GM19463 (cell line): Measurements from ENCODE around the gene ABCB9.
"Not testable (repeated sequence)": the region's sequence is repeated elsewhere in the genome, so short reads cannot be mapped to it uniquely, and the experiment has no call there.

ENCODE experiments used
- ATAC-seq: cut with Tn5 transposase; IDR thresholded peaks from one replicate; pipeline ENCODE4 v1.9.1; 2021; ENCODE audit warnings: mild to moderate bottlenecking, moderate library complexity; ENCODE audit not compliant: unreplicated experiment

The ABCB9 gene

DNA sequence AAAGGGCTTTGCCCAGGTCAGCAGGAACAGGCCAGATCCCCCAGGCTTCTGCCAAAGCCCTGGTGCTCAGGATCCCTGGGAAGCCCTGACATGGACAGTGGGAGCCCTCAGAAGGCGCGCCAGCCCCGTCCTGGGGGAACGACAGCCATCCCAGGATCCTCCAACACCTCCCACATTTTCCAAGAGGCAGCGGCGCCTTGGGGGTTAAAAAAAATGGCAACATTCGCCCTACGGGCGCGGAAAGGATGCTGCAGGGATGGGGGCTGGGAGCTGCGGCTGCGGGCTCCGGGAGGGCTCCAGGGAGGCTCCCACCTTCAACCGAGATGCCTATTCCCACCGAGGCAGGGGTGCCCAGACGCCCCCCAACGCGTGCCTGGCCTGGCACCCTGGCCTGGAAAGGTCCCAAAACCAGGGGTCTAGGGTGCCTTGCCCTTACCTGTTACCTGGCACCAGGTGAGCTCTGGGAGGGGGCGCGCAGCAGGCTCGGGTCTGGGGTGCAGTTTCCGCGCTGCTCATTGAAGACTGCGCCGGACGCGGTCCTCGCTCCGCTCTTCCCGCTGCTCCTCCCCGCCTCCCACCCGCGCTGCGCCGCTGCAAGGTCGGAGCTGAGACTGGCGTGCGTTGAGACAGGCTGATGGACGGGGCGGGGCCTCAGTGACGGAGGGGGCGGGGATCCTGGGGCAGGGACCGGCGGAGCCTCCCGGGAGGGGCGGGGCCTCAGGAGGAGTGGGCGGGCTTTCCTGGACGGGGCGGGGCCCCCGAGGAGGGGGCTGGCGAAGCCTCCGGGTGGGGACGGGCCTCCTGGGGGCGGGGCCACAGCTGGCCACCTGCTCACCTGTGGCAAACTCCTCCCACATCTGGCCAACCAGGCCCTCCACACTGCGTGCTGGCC, at the start of gene ABCB9:
Gene ABCB9, minus strand, starts transcription at position 613 of the 892 bp plus-strand sequence. CDS start 6,228 bp downstream, outside the sequence.
- ATAC-seq: peak; percentile 76

DNA sequence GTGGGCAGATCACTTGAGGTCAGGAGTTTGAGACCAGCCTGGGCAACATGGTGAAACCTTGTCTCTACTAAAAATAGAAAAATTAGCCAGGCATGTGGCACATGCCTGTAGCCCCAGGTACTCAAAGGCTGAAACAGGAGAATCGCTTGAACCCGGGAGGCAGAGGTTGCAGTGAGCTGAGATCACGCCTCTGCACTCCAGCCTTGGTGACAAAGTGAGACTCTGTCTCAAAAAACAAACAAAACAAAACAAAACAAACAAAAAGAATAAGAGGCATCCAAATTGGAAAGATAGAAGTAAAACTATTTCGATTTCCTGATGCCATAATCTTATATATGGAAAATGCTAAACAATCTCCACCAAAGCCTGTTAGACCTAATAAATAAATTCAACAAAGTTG, 48.2 kb upstream of the ABCB9 start:
- not testable (repeated sequence) for ATAC-seq

- ATAC-seq: no peak
These were observed 47.2 kb upstream of the ABCB9 start for GRCh38 chr12:123013185-123014095.

DNA sequence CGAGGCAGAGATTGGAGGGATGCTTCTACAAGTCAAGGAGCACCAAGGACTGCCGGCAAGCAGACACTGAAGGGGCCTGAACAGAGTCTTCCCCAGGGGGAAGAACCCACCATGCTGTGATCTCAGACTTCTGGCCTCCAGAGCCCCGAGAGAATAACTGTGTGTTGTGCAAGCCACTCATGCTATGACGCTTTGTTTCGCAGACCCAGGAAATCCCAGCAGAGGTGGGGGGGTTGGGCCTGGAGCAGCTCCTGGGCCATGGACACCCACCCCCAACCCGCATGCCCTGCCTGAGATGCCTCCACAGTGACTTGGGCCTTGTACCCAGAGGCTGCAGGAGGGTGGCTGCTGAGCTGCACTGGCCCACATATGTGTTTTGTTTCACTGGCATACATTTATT, 45.4 kb upstream of the ABCB9 start:
- no peak for ATAC-seq

DNA sequence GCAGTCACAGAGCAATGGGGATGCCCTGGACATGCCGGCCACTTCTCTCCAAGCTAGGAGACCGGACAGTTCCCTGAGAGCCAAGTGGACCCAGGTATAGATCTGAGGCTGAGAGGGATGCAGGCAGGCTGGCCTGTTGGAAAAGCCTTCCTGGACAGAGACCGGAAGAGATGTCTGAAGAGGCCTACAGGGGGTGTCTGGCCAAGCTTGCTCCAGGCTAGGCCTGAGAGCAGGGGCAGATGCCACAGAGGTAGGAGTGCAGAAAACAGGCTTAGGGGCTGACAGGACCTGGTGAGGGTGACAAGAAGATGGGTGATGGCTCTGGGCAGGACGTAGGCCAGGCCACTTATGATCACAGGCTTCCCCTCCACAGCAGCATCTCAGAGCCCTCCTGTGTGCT, 44.4 kb upstream of the ABCB9 start:
- ATAC-seq: no peak

DNA sequence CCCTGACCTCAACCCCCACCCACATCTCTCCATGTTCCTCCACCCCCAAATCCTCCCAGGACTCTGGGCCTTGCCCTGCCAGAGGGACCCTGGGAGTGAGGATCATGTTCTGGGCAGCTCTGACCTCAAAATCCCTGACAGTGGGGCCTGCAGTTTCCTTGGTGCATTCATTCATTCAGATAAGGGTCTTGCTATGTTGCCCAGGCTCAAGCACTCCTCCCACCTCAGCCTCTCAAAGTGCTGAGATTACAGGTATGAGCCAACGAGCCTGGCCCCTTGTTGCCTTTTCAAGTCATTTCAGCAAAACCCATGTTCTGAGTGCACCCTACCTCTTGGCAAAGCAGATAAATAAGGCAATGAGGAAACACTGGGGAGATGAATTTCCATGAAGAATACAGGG, 43.8 kb upstream of the ABCB9 start:
- ATAC-seq: no peak

- no peak for ATAC-seq
These were observed 40.7 kb upstream of the ABCB9 start for GRCh38 chr12:123006977-123007376.

DNA sequence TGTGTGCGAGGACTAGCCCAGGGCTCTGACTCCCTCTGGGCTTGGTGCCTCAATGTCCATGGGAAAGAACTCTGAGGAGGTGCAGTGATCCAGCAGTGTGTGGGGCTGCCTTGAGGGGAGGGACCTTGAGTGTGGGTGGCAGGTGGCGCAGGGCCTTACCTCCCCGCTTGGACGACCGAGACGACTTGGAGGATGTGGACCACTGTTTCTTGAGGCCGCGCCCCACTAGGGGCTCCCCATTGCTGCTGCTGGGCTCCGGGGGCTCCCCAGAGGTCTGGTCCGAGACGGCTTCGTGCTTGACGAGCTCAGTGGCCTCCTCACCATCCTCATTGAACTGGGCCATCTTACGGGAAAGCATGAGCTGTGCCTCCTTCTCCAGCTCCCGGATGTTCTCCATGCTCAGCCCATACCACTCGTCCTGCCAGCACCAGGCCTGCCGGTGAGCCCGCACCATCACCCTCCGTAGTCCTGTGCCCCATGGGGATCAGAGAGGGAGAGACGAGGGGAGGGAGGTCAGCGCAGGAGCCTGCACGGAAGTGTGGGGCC, 38.9 kb upstream of the ABCB9 start:
- no peak for ATAC-seq

DNA sequence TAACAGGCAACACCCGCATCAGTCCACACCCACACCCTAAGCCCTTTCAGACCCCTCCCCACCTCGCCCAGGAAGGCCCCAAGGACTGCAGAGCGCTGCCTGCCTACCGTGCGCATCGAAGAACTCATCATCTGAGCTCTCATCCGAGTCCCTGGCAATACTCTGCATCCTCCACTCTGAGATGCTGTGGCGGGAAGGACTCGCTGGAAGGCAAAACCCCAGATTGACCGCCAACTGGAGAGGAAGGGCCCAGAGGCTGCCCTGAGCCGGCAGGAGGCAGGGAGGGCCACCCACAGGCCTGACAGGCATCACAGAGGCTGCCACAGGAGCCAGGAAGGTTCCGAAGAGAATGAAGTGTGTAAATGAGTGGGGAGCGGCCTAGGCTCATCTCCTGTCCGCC, 38.0 kb upstream of the ABCB9 start:
- ATAC-seq: no peak

DNA sequence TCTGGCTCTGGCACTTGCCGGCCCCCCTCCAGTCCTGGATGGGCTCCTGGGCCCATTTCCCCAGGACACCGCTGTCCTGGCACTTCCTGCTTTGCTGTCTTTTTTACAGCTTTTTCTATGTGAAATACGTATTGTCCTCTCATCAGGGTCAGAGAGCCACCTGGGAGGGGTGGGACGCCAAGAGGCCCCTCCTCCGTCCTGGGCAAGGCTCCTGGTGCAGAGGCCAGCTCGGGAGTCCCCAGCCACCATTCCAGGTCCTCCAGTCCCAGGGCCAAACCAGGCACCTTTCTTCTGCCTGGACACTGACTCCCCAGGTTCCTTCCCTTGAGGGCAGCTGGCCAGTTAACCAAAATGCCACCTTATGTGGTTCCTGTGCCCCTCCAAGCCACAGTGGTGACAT, 37.0 kb upstream of the ABCB9 start:
- no peak for ATAC-seq

DNA sequence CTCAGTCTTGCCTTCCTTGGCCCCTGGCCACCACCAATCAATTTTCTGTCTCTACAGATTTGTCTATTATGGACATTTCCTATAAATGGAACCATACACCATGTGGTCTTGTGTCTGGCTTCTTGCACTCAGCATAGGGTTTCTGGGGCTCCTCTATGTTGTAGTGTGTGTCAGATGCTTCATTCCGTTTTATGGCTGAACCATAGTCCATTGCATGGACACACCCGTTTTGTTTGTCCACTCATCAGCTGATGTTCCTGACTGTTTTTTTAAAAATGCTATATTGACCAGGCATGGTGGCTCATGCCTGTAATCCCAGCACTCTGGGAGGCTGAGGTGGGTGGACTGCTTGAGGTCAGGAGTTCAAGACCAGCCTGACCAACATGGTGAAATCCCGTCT, 35.2 kb upstream of the ABCB9 start:
- ATAC-seq: no peak

GRCh38 chr12:123000578-123000977, 34.3 kb upstream of the ABCB9 start:
- ATAC-seq: no peak

GRCh38 chr12:122999986-123000420, 33.7 kb upstream of the ABCB9 start:
- no peak for ATAC-seq

GRCh38 chr12:122999196-122999946, 33.1 kb upstream of the ABCB9 start:
- ATAC-seq: no peak

DNA sequence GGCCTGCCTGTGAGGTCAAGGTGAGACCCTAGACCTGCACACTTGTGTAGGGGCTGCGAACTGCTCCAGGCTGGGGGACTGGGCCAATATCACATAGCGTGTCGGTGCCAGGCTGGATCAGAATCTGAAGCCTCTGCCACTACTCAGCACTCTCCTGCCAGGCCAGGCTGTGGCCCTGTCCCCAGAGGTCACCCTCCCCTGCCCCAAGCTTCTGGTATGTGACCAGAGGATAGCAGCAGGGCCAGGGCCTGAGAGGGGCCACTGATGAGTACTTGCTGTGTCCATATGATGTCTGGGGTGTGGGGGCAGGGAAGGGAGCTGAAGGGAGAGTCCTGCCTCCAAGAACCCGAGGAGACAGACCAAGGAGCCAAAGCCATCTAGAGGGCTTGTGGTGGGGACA, 32.1 kb upstream of the ABCB9 start:
- ATAC-seq: no peak

- ATAC-seq: no peak
These were observed 31.3 kb upstream of the ABCB9 start for GRCh38 chr12:122997343-122998250.

- ATAC-seq: no peak
These were observed 30.5 kb upstream of the ABCB9 start for GRCh38 chr12:122996621-122997342.

DNA sequence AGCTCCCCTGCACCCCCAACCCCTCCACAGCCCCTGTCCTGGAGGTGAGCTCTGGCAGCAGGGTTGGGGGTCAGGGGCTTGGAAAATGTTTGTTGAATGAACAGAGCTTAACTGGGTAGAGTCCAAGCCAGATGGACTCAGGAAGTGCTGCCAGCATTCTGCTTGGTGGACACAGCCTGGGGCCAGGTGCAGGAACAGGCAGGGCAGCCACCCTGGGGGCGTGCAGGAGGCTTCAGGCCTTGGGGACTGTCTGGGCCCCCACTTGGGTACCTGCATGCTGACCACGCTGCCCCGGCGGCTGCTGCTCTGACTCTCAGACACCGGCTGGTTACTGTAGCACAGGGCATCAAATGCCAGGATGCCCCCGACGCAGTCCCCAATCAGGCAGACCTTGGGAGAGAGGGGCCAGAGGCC, 29.9 kb upstream of the ABCB9 start:
- no peak for ATAC-seq
